HepG2 (cell line): ENCODE data around the gene DAB2IP. TPM values are rescaled to one million over a fixed set of nuclear protein-coding genes. Genes with fewer than 3 reads are reported as not detected.

Experiments
- ATAC-seq: fragments of 200-7000 bp; cut with Tn5 transposase; 3 replicates; pipeline ENCODE4 v1.9.1; 2020; ENCODE audit warnings: mild to moderate bottlenecking, moderate library complexity
- BruUV-seq: library from RNA; stranded (reverse); fragments of 400-500 nt; replicated peaks from 2 replicates; lab custom pipeline; 2021; lab: Mats Ljungman, UMichigan
- CTCF ChIA-PET: fragments of 300-600 bp; formaldehyde crosslinking; extraction: SDS; loops from one replicate; lab custom pipeline; 2021; ENCODE audit warnings: low total read pairs, inconsistent platforms, low intra/inter-chr PET ratio; lab: Yijun Ruan, JAX
- POLR2A ChIA-PET: fragments of 350-600 bp; sonication (Branson Sonifier 250); formaldehyde crosslinking; loops from one replicate; lab custom pipeline; 2020; ENCODE audit warnings: antibody characterized with exemption, inconsistent platforms; lab: Yijun Ruan, JAX
- DNase-seq: peaks from one replicate; pipeline ENCODE4 v3.0.0-alpha.2; 2015; ENCODE audit warnings: low spot score
- FAIRE-seq: peaks from 3 replicates; lab custom pipeline; 2011; peaks lifted over from hg19 to GRCh38; lab: Jason Lieb, UNC
- H2AFZ ChIP-seq: one replicate; pipeline ENCODE4 v1.6.1; 2011; ENCODE audit warnings: low read length, inconsistent platforms
- H3K27ac ChIP-seq: fragments of 300-600 bp; 3 replicates; pipeline ENCODE4 v1.8.0; 2011; ENCODE audit warnings: mixed run types, mild to moderate bottlenecking, mixed read lengths, low read length, inconsistent platforms; ENCODE audit not compliant: insufficient read depth; ENCODE audit errors: extremely low read length
- H3K27me3 ChIP-seq, 2 experiments: fragments of 200-600 bp in 1 of 2; 2 replicates in 1 of 2; 3 replicates in 1 of 2; pipeline versions ENCODE4 v1.6.0 to v1.8.0; 2011; ENCODE audit warnings: low read length in 2 of 2, mild to moderate bottlenecking in 2 of 2, moderate library complexity in 2 of 2, inconsistent platforms in 1 of 2; ENCODE audit not compliant: insufficient read depth in 2 of 2, control insufficient read depth in 1 of 2
- H3K36me3 ChIP-seq, 2 experiments: fragments of 200-600 bp in 1 of 2; replicated peaks in 1 of 2; 2 replicates in 1 of 2; 3 replicates in 1 of 2; pipeline versions ENCODE4 v1.5.1 to v1.8.0; 2011; ENCODE audit warnings: low read length in 2 of 2, inconsistent platforms in 1 of 2; ENCODE audit not compliant: insufficient read depth in 2 of 2, control insufficient read depth in 1 of 2
- H3K4me1 ChIP-seq: 2 replicates; pipeline ENCODE4 v1.5.1; 2012; ENCODE audit warnings: low read length, inconsistent platforms; ENCODE audit not compliant: insufficient read depth
- H3K4me2 ChIP-seq: 2 replicates; pipeline ENCODE4 v1.6.0; 2011; ENCODE audit warnings: low read depth, low read length, inconsistent platforms
- H3K4me3 ChIP-seq, 3 experiments: fragments of 200-600 bp in 1 of 3; sonication (generic), shearing (Covaris generic) in 1 of 3; replicated peaks in 1 of 3; 2 replicates each; pipeline ENCODE4 v1.5.1; 2011 to 2016; ENCODE audit warnings: low read length in 3 of 3, inconsistent platforms in 2 of 3, low read depth in 2 of 3, mild to moderate bottlenecking in 2 of 3, control low read depth in 1 of 3, mixed read lengths in 1 of 3; ENCODE audit not compliant: insufficient read depth in 1 of 3
- H3K79me2 ChIP-seq: one replicate; pipeline ENCODE4 v1.6.1; 2011; ENCODE audit warnings: low read length, inconsistent platforms; ENCODE audit not compliant: insufficient read depth
- H3K9ac ChIP-seq: 2 replicates; pipeline ENCODE4 v1.6.0; 2011; ENCODE audit warnings: mild to moderate bottlenecking, low read depth, low read length, inconsistent platforms; ENCODE audit not compliant: insufficient read depth
- H3K9me3 ChIP-seq: 2 replicates; pipeline ENCODE4 v1.5.1; 2012; ENCODE audit warnings: mild to moderate bottlenecking, low read length
- H4K20me1 ChIP-seq: 2 replicates; pipeline ENCODE4 v1.6.0; 2011; ENCODE audit warnings: inconsistent platforms, mild to moderate bottlenecking, low read length, moderate library complexity; ENCODE audit not compliant: insufficient read depth
- AHDC1 ChIP-seq: sonication (generic); formaldehyde crosslinking; IDR thresholded peaks from 2 replicates; pipeline ENCODE4 v1.5.1; 2020; ENCODE audit warnings: mild to moderate bottlenecking, missing genetic modification reagents, borderline replicate concordance
- ARNT ChIP-seq: fragments of 450-650 bp; IDR thresholded peaks from 2 replicates; pipeline ENCODE4 v1.6.1; 2017
- ATF4 ChIP-seq, 2 experiments: fragments of 450-650 bp in 1 of 2; sonication (generic) in 1 of 2; formaldehyde crosslinking; IDR thresholded peaks; 2 replicates each; pipeline versions ENCODE4 v1.5.0 to v1.8.0; 2020 to 2022; ENCODE audit warnings: mild to moderate bottlenecking in 1 of 2, missing genetic modification reagents in 1 of 2
- HIVEP1 ChIP-seq: sonication (generic); formaldehyde crosslinking; IDR thresholded peaks from 2 replicates; pipeline ENCODE4 v1.4.0; 2020; ENCODE audit warnings: mild to moderate bottlenecking, missing genetic modification reagents
- ISL2 ChIP-seq: sonication (generic); formaldehyde crosslinking; IDR thresholded peaks from 2 replicates; pipeline ENCODE4 v1.5.0; 2020; ENCODE audit warnings: missing genetic modification reagents
- KDM5A ChIP-seq: fragments of 200-600 bp; sonication (generic); IDR thresholded peaks from 2 replicates; pipeline ENCODE4 v1.7.0; 2018; ENCODE audit warnings: antibody characterized with exemption, mild to moderate bottlenecking, low read length, borderline replicate concordance
- KLF13 ChIP-seq: sonication (generic); formaldehyde crosslinking; IDR thresholded peaks from 2 replicates; pipeline ENCODE4 v1.4.0; 2020; ENCODE audit warnings: mild to moderate bottlenecking, missing genetic modification reagents
- RARA ChIP-seq: IDR thresholded peaks from 2 replicates; pipeline ENCODE4 v1.6.1; 2016; ENCODE audit warnings: missing genetic modification reagents, missing compliant biosample characterization
- THAP8 ChIP-seq: sonication (generic); formaldehyde crosslinking; IDR thresholded peaks from 2 replicates; pipeline ENCODE4 v1.5.1; 2020; ENCODE audit warnings: missing genetic modification reagents, mild to moderate bottlenecking, borderline replicate concordance
- TP53 ChIP-seq: sonication (generic); formaldehyde crosslinking; conservative IDR thresholded peaks from 2 replicates; pipeline ENCODE4 v1.4.0; 2020; ENCODE audit warnings: missing genetic modification reagents
- TRAFD1 ChIP-seq: sonication (generic); formaldehyde crosslinking; IDR thresholded peaks from 2 replicates; pipeline ENCODE4 v1.5.1; 2020; ENCODE audit warnings: missing genetic modification reagents, mild to moderate bottlenecking, borderline replicate concordance
- ZFP37 ChIP-seq: sonication (generic); formaldehyde crosslinking; IDR thresholded peaks from 2 replicates; pipeline ENCODE4 v1.4.0; 2020; ENCODE audit warnings: missing genetic modification reagents, borderline replicate concordance
- ZFP41 ChIP-seq: sonication (generic); formaldehyde crosslinking; IDR thresholded peaks from 2 replicates; pipeline ENCODE4 v1.4.0; 2020; ENCODE audit warnings: mild to moderate bottlenecking, missing genetic modification reagents, borderline replicate concordance
- ZNF430 ChIP-seq: sonication (generic); formaldehyde crosslinking; IDR thresholded peaks from 2 replicates; pipeline ENCODE4 v1.9.0; 2021; ENCODE audit warnings: mild to moderate bottlenecking, missing genetic modification reagents
- ZNF44 ChIP-seq: sonication (generic); formaldehyde crosslinking; IDR thresholded peaks from 2 replicates; pipeline ENCODE4 v1.5.1; 2020; ENCODE audit warnings: mild to moderate bottlenecking, missing genetic modification reagents
- WGBS: methylation state at CpG from one replicate; pipeline ENCODE4 v1.1.6; 2017; ENCODE audit warnings: low lambda C conversion rate; 5-methylcytosine and 5-hydroxymethylcytosine counted together
- in situ Hi-C: cut with HindIII; loops from 2 replicates; pipeline ENCODE4 v1.10.0; 2017; ENCODE audit warnings: low pct_unique_long_range_greater_than_20kb; ENCODE audit not compliant: extremely low pct_ligation_motif_present
- intact Hi-C: fragments of 100-400 bp; cut with micrococcal nuclease; formaldehyde crosslinking; loops from one replicate; pipeline ENCODE4 v1.10.0; 2022; ENCODE audit not compliant: unreplicated experiment
- polyA plus RNA-seq, 8 experiments: library from polyadenylated mRNA; depleted of rRNA in 3 of 8; stranded (reverse) in 7 of 8; unstranded in 1 of 8; fragments of >200 nt; fragmentation: Illumina TruSeq in 4 of 8; extraction: Trizol in 4 of 8; gene quantifications; 2 replicates each; pipeline versions ENCODE4 v1.2.1 to v1.2.3, GENCODE V29; 2011 to 2016; ENCODE audit warnings: low read depth in 4 of 8, missing spikeins in 1 of 8, mixed read lengths in 1 of 8; ENCODE audit not compliant: insufficient read depth in 1 of 8
- total RNA-seq, 5 experiments: library from RNA; depleted of rRNA; stranded (reverse); fragments of >200 nt; fragmentation: Illumina TruSeq; extraction: Trizol; gene quantifications; 2 replicates each; pipeline ENCODE4 v1.2.3, GENCODE V29; 2016; ENCODE audit warnings: low read depth in 1 of 5

The DAB2IP gene
- total and polyA plus RNA-seq, 2 of the 13 experiments (the other 11 are each of a cell fraction or from before 2014, with no cell fraction given) = 25.3 to 37.9 TPM

- no peak for TF ChIP-seq ISL2 (CRISPR knock-in tag)
- no peak for TF ChIP-seq TP53 (CRISPR knock-in tag)
- no peak for TF ChIP-seq ZNF44 (CRISPR knock-in tag)
- TF ChIP-seq AHDC1 (CRISPR knock-in tag) = no peak
These were observed 13.7 kb upstream of the DAB2IP start (continued) for GRCh38 chr9:121637713-121638220.

- H3K27ac ChIP-seq = no peak overlapping the region
- WGBS = 86% methylated on average over 8 of the region's 8 CpGs
- H3K4me3 ChIP-seq = no peak overlapping the region
- no peaks in the 10 kb centered on the region; the same call in 1 of the 2 replicates for H3K9me3 ChIP-seq
- H3K4me2 ChIP-seq = no peak overlapping the region
- intact Hi-C loops (loop anchor here (5.0 kb wide), 1 partner anchor 224 kb away; no protein-coding TSS in a partner anchor), in situ Hi-C loops (no loop called here)
- BruUV-seq = no TSS peak
- FAIRE-seq = no peak
- ATAC-seq = no peak
- ChIA-PET POLR2A (interaction anchor here (1.0 kb wide), 1 partner anchor 12 kb away, joined by 3 read pairs; no protein-coding TSS in a partner anchor), CTCF (interaction anchor here (1.3 kb wide), 1 partner anchor 46 kb away, joined by 3 read pairs; no protein-coding TSS in a partner anchor)
- H3K4me1 ChIP-seq = peaks cover 50% of the 10 kb centered on the region
- H2AFZ ChIP-seq = no peak overlapping the region
- no peak overlapping the region for H3K9ac ChIP-seq
- H3K36me3 ChIP-seq = no peaks in the 10 kb centered on the region
- H4K20me1 ChIP-seq = no peaks in the 10 kb centered on the region
- DNase-seq = no peak
- no peaks in the 10 kb centered on the region for H3K79me2 ChIP-seq
- no peaks in the 10 kb centered on the region for H3K27me3 ChIP-seq
- TF ChIP-seq KLF13 (CRISPR knock-in tag) (no peak), RARA (CRISPR knock-in tag) (no peak), THAP8 (CRISPR knock-in tag) (no peak), TRAFD1 (CRISPR knock-in tag) (no peak), ZFP41 (no peak), ZFP37 (no peak), HIVEP1 (CRISPR knock-in tag) (no peak), ATF4 (CRISPR knock-in tag; IDR thresholded peaks at IDR 0.05) (no peak), KDM5A (no peak), ZNF430 (CRISPR knock-in tag) (no peak), ARNT (no peak)
These were observed 13.0 kb upstream of the DAB2IP start for GRCh38 chr9:121638399-121638798.
